Stimulated activated CD8-positive, alpha-beta memory T cell treated with anti-CD3 and anti-CD28 coated beads, Interleukin-12 subunit alpha, Interleukin-12 subunit beta, amount 100 ng/mL, for 24 hours (primary cell): ENCODE measurements around the gene ADCY2.

Experiments
- DNase-seq: peaks from one replicate; pipeline ENCODE4 v3.0.0-alpha.2; 2020; ENCODE audit errors: extremely low read depth

Gene ADCY2

GRCh38 chr5:7503564-7503963 is 107.6 kb downstream of the ADCY2 start:
- no peak for DNase-seq

GRCh38 chr5:7515284-7515914 is 119.5 kb downstream of the ADCY2 start:
- no peak for DNase-seq

- no peak for DNase-seq
Measured at GRCh38 chr5:7516253-7516652, 120.3 kb downstream of the ADCY2 start.

- no peak for DNase-seq
Measured at GRCh38 chr5:7517006-7517405, 121.1 kb downstream of the ADCY2 start.

- no peak for DNase-seq
Measured at GRCh38 chr5:7518947-7519560, 123.1 kb downstream of the ADCY2 start.

DNA sequence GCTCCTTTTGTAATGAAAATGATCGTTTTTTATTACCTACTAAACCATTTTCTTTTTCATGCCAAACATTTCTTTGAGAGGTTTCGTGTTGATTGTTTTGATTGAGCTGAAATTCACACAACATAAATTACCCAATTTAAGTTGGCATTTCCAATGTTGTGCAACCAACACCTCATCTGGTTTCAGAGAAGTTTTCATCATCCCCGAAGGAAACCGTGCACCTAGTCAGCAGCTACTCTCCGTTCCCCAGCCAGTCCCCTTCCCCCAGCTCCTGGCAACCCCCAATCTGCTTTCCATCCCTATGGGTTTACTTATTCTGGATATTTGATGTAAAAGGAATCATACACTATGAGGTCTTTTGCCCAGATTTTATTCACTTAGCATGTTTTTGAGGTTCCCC is 123.6 kb downstream of the ADCY2 start:
- no peak for DNase-seq

- DNase-seq: no peak
Measured at GRCh38 chr5:7529880-7530279, 133.9 kb downstream of the ADCY2 start.

- DNase-seq: no peak
Measured at GRCh38 chr5:7533941-7534340, 138.0 kb downstream of the ADCY2 start.

DNA sequence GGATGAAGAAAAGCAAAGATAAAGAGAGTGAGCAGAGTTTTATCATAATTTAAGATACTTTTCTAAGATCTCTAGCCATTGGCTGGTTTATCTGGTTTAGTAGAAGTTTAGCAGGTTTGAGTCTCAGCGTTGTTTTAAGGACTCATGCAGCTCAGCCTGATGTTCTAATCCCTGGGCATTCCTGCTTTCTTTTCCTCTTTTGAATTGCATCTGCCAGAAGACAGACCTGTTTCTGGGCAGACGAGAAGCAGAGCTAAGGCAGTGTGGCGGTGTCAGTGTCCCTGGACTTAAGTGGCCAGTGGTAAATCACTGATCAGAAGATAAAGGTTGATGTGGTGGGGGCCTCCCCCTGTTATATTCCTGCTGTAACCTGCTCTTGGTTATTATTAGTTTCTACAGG is 138.6 kb downstream of the ADCY2 start:
- no peak for DNase-seq

DNA sequence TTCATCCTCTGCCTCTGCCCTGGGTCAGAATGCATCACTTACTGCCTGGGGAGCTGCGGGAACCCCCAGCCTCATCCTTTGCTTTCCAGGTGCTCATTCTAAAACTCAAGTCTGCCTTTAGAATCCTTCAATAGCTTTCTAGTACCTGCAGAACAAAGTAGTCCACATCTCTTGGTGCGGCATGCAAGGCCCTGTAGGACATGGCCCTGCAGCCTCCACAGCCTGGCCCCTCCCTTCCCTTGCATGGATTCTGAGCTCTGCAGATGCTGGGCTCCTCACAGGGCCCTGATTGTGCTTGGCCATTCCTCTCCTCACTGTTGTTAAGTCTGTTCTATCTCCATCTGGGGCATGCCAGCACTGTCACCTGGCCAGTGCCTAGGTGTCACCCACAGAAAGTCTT is 141.6 kb downstream of the ADCY2 start:
- no peak for DNase-seq

GRCh38 chr5:7539571-7539970 is 143.6 kb downstream of the ADCY2 start:
- DNase-seq: no peak

DNA sequence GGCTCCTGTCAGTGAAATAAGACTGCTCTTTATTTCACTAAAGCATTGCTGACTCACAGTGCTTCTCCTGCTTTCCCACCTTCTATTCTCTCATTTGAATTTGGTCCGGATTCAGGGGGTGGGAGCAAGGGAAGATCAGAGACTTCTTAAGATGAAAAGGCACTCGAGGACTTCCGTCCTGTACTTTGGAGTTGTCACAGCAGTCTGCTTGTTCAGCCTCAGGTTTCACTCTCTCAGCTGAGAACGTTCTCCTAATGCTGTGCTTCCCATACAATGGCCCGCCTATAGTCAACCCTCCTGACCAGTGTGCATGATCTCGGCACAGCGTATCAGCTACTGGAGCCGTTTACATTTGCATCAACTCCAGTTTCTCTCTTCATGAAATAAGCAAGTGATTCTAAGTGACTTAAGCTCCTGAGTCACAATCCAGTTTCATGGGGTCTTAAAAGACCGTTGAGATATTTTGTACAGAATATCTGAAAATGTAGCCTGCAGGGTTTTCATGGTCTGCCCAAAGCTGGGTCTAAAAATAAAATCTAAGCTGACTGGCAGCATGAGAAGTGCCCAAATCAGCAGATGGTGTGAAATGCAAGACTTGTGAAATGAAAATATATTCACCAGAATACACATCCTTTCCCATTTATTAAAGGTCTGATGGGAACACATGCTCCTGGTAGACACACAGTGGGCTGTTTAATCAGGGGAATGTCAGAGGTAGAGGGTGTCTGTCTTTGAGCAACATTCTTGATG is 145.0 kb downstream of the ADCY2 start:
- DNase-seq: no peak

GRCh38 chr5:7541898-7542297 is 146.0 kb downstream of the ADCY2 start:
- no peak for DNase-seq

DNA sequence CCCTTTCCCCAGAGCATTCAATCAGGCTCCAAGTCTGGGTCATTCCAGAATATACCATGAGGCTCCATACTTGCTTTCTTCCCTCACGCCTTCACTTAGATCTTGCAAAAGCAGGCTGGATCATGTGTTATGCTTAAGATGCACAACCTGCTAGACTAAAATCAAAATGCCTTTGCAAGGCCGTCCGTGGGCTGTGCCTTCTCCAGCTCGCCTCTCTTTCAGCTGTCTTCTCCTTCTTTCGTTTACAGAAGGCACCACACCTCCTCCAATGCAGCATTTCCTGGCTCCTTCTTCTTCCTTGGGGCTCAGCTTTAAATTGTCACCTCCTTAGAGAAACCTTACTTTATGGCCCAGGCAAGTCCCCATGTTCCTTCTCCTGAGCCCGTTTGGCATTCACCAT is 150.6 kb downstream of the ADCY2 start:
- no peak for DNase-seq

DNA sequence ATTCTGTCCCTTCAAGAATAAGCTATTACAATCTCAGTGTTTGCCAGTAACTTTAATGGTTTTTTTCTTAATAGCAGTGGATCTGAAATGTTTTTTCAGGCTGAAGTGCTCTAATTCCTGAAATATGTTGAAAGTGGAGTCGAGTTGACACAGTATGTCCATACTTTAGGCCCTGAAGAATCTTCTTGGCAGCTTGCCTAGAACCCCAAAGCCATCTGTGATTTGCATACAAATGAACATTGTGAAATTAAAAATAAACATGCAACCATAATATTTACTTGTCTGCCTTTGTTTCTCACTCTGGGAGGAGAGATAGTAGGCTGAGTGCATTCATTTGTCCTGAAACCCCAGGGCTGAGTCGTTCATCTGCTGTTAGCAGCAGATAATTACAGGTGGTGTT is 152.7 kb downstream of the ADCY2 start:
- no peak for DNase-seq

DNA sequence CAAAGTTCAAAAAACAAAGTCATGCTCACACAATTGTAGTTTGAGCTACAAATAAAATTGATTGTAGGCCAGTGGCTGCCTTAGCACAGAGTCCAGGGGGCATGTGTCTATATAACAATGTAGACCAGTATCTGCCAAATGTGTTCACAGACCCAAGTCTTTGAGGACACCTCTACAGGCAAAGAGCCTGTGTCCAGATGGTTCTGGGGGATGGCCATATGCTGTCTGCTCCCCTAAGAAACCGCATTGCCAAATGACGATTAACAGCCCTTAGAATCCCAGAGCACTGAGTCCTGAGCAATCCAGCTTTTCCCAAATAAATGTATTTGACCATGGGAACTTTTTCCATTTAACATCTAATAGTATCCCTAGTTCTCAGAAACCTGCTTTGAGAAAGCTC is 169.6 kb downstream of the ADCY2 start:
- no peak for DNase-seq

DNA sequence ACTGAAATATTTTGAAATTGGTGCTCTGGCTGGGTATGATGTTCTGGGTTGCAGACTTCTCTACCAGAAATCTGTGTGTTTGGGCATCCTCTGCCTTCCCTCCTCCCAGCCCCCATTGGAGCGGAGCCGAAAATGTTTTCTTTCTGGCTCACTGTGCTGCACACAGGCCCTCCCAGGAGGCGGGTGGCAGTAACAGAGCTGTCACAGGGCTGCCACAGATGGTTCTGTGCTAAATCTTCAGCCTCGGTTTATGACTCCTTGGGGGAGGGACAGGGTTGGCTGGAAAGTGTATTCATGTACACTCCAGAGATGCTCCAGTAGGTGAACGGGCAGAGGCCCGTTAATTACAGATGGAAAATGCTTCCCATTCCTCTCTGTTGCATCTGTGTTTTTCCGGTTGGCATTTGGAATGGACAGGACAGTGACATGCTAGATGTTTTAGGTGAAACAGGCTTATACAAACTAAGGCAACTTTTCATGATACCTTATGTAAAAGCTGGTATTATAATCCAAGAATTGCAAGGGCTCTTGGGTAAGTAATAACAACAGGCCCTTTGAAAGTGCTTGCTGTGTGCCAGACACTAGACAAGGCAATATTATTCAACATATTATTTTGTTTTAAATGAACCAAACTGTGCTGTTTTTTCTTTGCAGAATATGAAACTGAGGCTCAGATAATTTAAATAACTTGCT is 180.2 kb downstream of the ADCY2 start:
- no peak for DNase-seq

GRCh38 chr5:7577381-7577780 is 181.4 kb downstream of the ADCY2 start:
- no peak for DNase-seq

DNA sequence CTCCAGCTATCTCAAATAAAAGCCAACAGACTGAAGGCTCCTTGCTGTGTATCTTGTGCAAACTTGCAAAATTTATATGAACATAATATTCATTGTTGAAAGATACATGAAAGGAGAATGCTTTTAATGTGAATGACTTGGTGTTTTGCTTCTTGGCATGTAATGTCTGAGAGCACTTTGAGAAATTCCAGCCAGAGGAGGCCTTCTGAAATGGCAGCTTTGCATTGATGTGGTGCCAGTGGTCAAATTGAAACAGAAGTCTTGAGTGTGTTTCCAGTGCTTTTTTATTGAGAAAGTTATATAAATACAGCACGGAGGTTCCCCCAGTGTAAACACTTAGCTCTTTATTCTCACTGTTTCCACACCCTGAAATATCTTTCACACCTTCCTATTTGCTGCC is 182.1 kb downstream of the ADCY2 start:
- no peak for DNase-seq

DNA sequence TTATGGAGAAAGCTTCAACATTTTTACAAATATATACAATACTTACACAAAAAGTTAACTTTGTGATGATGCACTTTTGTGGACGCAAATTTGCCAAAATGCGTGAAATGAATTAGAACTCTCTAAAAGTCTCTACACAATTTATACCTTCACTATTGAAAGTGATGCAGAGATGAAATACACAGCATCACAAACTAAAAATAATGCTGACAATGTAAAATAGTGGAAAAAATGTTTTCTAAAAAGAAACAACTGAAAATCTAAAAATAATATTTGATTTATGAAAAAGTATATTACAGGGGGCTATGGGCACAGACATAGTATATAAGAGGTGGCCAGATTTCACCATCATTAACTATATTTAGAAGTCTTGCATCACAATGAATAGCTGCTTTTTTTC is 188.8 kb downstream of the ADCY2 start:
- DNase-seq: no peak

DNA sequence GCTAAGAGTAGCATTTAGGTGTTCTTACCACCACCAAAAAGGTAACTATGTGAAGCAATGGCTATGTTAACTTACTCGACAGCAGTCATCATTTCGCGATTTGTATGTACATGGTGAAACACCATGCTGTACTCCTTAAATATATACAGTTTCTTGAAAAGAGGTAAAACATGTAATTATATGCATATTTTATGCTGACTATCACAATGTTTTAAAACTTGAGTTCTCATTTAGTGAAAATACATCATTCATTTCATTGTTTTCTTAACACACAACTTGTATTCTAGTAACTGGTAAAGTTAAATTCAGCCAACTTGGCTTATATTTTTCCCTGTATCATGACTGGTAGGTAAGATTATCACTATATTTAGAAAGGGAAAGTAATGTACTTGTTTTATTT is 189.9 kb downstream of the ADCY2 start:
- DNase-seq: no peak

DNA sequence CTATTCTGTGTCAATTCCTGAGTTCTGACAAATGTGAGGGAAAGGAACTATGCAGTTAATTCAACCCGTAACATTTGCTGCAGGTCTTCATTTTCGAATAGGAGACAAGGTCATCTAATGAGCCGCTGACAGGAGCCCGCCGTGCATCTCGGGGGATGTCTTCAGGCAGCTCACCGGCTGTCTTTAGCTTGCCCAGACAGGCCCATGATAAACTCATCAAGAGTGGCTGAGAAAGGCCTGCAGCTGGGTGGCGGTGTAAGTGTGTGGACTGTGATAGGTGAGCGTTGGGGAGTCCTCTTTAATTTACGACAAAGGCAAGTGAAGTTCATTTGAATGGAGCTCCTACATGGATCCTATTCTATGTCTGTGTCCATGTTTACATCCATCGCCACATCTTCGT is 190.5 kb downstream of the ADCY2 start:
- no peak for DNase-seq

DNA sequence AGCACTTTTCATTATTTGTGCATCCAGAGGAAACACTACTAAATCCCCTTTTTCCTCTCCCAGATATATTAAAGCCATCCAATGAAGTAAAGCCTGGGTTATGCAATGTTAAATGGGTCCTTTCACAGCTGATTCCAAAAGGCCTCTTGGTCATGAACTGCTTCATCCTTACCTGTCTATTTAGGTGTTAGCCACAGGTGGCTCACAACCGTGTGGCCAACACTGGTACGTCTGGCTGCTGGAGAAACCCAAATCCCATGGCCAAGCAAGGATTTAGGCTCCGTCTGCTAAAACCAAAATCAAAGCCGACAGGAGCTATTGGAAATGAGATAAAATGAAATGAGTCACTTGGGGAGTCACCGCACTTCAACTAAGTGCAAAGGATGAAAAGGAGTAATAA is 193.9 kb downstream of the ADCY2 start:
- DNase-seq: no peak
